GM18520 (cell line): ENCODE results near the gene ASB6.

Source experiments
- ATAC-seq: cut with Tn5 transposase; IDR thresholded peaks from one replicate; pipeline ENCODE4 v1.9.1; 2021; ENCODE audit not compliant: unreplicated experiment

ASB6 gene

GRCh38 chr9:129627556-129628440 lies 14.2 kb downstream of the ASB6 start:
- ATAC-seq = no peak

- ATAC-seq = no peak
Observed at GRCh38 chr9:129626625-129627284, 15.2 kb downstream of the ASB6 start.

GRCh38 chr9:129626079-129626624 lies 15.8 kb downstream of the ASB6 start, which contains the start of gene NTMT1:
Gene NTMT1 (plus strand): TSS chr9:129626163. CDS start chr9:129632704, 6,541 bp downstream.
- ATAC-seq = peak; percentile 59

- no peak for ATAC-seq
Observed at GRCh38 chr9:129624947-129625346, 17.0 kb downstream of the ASB6 start.

- no peak for ATAC-seq
Observed at GRCh38 chr9:129624168-129624759, 17.7 kb downstream of the ASB6 start.

- no peak for ATAC-seq
Observed at GRCh38 chr9:129623331-129623730, 18.6 kb downstream of the ASB6 start.

- ATAC-seq = no peak
Observed at GRCh38 chr9:129620669-129621295, 21.2 kb downstream of the ASB6 start, which contains the start of gene C9orf50. Gene C9orf50 (minus strand): TSS chr9:129621101. CDS start chr9:129620574, 527 bp downstream.

- no peak for ATAC-seq
Observed at GRCh38 chr9:129619787-129620668, 21.9 kb downstream of the ASB6 start.

GRCh38 chr9:129617167-129617566 lies 24.8 kb downstream of the ASB6 start:
- no peak for ATAC-seq

GRCh38 chr9:129615407-129616285 lies 26.3 kb downstream of the ASB6 start:
- no peak for ATAC-seq

GRCh38 chr9:129614932-129615331 lies 27.0 kb downstream of the ASB6 start:
- ATAC-seq = no peak

GRCh38 chr9:129613520-129614175 lies 28.3 kb downstream of the ASB6 start:
- no peak for ATAC-seq

- ATAC-seq = no peak
Observed at GRCh38 chr9:129612815-129613519, 29.0 kb downstream of the ASB6 start.

- no peak for ATAC-seq
Observed at GRCh38 chr9:129612123-129612522, 29.8 kb downstream of the ASB6 start.

- no peak for ATAC-seq
Observed at GRCh38 chr9:129611307-129611800, 30.6 kb downstream of the ASB6 start.

- ATAC-seq = no peak
Observed at GRCh38 chr9:129610473-129611306, 31.3 kb downstream of the ASB6 start.

- ATAC-seq = no peak
Observed at GRCh38 chr9:129610213-129610472, 31.8 kb downstream of the ASB6 start.
